Measurements from ENCODE around the gene CEP162. TPM values are rescaled to one million over a fixed set of nuclear protein-coding genes. Genes with fewer than 3 reads are reported as not detected.

The CEP162 gene
- total and polyA plus RNA-seq, 12 donors: 2.1 to 5.6 (median 3.8) TPM

DNA sequence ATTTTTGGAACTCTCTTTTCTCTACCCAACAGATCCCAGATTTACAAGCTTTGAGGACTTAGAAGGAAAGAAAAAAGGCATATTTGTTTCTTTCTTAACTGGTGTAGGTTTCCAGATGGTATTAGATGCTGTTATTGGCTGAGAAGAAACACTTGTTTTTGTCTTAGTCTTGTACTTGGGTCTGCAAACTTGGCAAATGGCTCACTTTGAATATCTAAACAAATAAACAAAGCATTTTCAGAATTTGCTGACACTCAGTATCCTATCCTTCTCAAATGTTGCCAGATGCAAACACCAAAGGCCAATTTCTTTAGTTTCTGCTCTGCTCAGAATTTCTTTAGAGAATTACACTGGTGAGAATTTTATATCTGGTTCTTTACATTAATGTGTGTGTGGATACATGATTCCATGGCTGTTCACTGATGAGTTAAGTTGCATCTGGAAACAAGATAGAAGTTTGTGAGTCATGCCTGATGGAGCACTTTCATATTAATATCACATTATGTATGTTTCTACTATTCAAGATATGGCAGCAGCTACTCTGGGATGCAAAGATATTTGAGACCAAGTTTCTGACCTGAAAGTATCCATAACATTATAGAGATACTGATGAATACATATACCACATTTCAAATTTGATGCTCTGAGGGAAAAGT lies 43.7 kb upstream of the CEP162 start:
- H3K4me3 ChIP-seq: no peak overlapping the region
- H3K36me3 ChIP-seq: no peaks in the 10 kb centered on the region
- no peaks in the 10 kb centered on the region for H3K4me1 ChIP-seq
- H3K9me3 ChIP-seq: no peaks in the 10 kb centered on the region
- no peak for ATAC-seq
- no peak overlapping the region for H3K27ac ChIP-seq
- no peak for DNase-seq
- no peaks in the 10 kb centered on the region for H3K27me3 ChIP-seq
- TF ChIP-seq, protein P1, sequence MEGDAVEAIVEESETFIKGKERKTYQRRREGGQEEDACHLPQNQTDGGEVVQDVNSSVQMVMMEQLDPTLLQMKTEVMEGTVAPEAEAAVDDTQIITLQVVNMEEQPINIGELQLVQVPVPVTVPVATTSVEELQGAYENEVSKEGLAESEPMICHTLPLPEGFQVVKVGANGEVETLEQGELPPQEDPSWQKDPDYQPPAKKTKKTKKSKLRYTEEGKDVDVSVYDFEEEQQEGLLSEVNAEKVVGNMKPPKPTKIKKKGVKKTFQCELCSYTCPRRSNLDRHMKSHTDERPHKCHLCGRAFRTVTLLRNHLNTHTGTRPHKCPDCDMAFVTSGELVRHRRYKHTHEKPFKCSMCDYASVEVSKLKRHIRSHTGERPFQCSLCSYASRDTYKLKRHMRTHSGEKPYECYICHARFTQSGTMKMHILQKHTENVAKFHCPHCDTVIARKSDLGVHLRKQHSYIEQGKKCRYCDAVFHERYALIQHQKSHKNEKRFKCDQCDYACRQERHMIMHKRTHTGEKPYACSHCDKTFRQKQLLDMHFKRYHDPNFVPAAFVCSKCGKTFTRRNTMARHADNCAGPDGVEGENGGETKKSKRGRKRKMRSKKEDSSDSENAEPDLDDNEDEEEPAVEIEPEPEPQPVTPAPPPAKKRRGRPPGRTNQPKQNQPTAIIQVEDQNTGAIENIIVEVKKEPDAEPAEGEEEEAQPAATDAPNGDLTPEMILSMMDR (IDR thresholded peaks at IDR 0.05): no peak
- intact Hi-C loops (cut with DNase I): no loop called here

DNA sequence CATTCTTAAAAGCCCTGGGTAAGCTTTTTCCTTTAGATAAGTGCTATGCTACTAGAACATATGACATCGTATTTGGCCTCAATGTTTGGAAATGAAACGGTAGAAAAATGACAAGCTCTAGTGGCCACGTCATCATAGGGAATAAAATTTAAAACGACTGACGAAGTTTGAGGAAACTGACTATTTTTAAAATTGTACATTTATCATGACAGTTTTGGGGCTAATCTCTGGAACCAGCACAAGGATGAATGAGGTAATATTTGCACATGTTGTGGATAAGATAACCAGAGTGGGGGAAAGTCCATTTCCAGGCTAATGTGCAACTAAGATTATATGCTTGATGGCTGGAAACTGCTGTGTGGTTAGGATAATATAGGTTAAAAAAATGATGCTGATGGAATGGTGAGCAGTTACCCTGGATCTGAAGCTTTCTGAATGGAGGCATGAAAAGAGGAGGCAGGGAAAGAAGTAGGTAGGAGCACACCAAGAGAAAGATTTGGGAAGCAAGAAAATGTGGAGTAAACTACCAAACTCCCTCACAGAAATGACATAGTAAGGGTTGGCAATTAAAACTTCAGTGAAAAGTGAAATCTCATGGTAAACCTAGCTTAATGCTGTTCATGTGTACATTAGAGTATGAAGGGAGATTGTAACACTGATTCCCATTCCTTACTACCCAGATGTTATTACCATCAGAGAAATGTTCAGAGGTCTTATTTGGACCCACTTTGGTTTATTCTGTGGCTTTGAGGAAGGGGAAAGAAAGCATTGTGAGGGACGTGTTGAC lies 42.7 kb upstream of the CEP162 start:
- TF ChIP-seq, protein P1 (IDR thresholded peaks at IDR 0.05): no peak
- intact Hi-C loops (cut with DNase I): no loop called here
- Histone ChIP-seq H3K4me3 (no peak overlapping the region), H3K27me3 (no peaks in the 10 kb centered on the region), H3K9me3 (no peaks in the 10 kb centered on the region), H3K36me3 (no peaks in the 10 kb centered on the region), H3K4me1 (no peaks in the 10 kb centered on the region), H3K27ac (peak overlapping the region in 1 of 10 donors; percentile 23)
- 32 to 40% methylated on average over 6 of the region's 6 CpGs for WGBS, 2 donors
- DNase-seq (no peak), ATAC-seq (peak in 4 of 8 donors; percentile 22 to 59 (median 39))

DNA sequence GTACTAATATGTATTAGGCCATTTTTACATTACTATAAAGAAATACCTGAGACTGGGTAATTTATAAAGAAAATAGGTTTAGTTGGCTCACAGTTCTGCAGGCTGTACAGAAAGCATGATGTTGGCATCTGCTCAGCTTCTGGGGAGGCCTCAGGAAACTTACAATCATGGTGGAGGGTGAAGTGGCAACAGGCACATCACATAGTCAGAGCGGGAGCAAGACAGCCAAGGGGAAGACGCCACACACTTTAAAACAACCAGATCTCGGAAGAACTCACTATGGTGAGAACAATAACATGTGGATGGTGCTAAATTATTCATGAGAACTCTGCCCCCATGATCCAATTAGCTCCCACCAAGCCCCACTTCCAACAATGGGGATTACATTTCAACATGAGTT lies 41.3 kb upstream of the CEP162 start:
- no peaks in the 10 kb centered on the region for H3K9me3 ChIP-seq
- no peaks in the 10 kb centered on the region for H3K27me3 ChIP-seq
- H3K36me3 ChIP-seq: no peaks in the 10 kb centered on the region
- intact Hi-C loops (cut with DNase I): no loop called here
- WGBS, 2 donors: 85 to 89% methylated on average over 3 of the region's 3 CpGs
- no peak overlapping the region for H3K4me3 ChIP-seq
- ATAC-seq (no peak), DNase-seq (no peak)
- TF ChIP-seq, protein P1 (IDR thresholded peaks at IDR 0.05): no peak
- no peak overlapping the region for H3K27ac ChIP-seq
- no peaks in the 10 kb centered on the region for H3K4me1 ChIP-seq

DNA sequence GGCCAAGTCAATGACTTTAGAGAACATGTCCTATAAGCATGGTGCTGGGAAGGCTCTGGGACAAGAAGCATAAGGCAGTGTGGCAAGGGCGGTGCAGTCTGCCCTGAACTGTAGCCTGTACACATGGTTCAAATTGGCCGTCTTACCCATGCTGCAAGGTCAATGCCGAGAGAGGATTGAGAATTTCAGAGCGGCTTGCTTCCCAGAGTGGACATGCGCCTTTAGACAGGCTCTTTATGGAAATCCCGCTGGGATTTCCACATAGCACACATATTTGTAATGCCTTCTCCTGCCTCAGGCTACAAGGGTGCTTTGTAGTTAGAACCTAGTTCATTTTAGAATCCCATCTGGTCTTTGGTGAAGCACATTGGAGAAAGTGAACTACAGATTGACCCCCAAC lies 36.1 kb upstream of the CEP162 start:
- intact Hi-C loops (cut with DNase I): no loop called here
- Histone ChIP-seq H3K4me1 (no peaks in the 10 kb centered on the region), H3K27me3 (no peaks in the 10 kb centered on the region), H3K9me3 (no peaks in the 10 kb centered on the region), H3K4me3 (no peak overlapping the region), H3K36me3 (no peaks in the 10 kb centered on the region), H3K27ac (no peak overlapping the region)
- DNase-seq (no peak), ATAC-seq (peak in 1 of 8 donors; percentile 38)
- TF ChIP-seq, protein P1 (IDR thresholded peaks at IDR 0.05): no peak
- WGBS, 2 donors: 55 to 59% methylated on average over 6 of the region's 6 CpGs

All from heart right ventricle (tissue), 16 donors.